Body of pancreas (tissue), 4 donors: ENCODE measurements around the gene HIGD2B.

ENCODE experiments used
- POLR2A ChIP-seq, 3 donors: fragments of 450-650 bp; IDR thresholded peaks; one replicate each; pipeline ENCODE4 v1.6.1; 2016; ENCODE audit warnings: antibody characterized with exemption in 3 of 3, mild to moderate bottlenecking in 2 of 3
- TF ChIP-seq, protein P1 (sequence below), 7 experiments: fragments of 450-650 bp in 4 of 7; fragments of 200-600 bp in 3 of 7; sonication (generic) in 3 of 7; IDR thresholded peaks; one replicate each; pipeline ENCODE4 v1.5.1; 2016 to 2019; ENCODE audit warnings: antibody characterized with exemption in 7 of 7

GRCh38 chr15:72690938-72691337 is 5.0 kb upstream of the HIGD2B start:
- TF ChIP-seq POLR2A (IDR thresholded peaks at IDR 0.05) = no peak
- TF ChIP-seq, protein P1, sequence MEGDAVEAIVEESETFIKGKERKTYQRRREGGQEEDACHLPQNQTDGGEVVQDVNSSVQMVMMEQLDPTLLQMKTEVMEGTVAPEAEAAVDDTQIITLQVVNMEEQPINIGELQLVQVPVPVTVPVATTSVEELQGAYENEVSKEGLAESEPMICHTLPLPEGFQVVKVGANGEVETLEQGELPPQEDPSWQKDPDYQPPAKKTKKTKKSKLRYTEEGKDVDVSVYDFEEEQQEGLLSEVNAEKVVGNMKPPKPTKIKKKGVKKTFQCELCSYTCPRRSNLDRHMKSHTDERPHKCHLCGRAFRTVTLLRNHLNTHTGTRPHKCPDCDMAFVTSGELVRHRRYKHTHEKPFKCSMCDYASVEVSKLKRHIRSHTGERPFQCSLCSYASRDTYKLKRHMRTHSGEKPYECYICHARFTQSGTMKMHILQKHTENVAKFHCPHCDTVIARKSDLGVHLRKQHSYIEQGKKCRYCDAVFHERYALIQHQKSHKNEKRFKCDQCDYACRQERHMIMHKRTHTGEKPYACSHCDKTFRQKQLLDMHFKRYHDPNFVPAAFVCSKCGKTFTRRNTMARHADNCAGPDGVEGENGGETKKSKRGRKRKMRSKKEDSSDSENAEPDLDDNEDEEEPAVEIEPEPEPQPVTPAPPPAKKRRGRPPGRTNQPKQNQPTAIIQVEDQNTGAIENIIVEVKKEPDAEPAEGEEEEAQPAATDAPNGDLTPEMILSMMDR (IDR thresholded peaks at IDR 0.05) = no peak
